GM13977 (cell line): Measurements from ENCODE around the gene TMEM184B.

Experiments
- DNase-seq: peaks from one replicate; pipeline ENCODE4 v3.0.0; 2012; ENCODE audit warnings: low spot score
- CTCF ChIP-seq: IDR thresholded peaks from 2 replicates; pipeline ENCODE4 v1.5.1; 2012; ENCODE audit warnings: mild to moderate bottlenecking, control low read depth; ENCODE audit not compliant: insufficient read depth; ENCODE audit errors: extremely low read depth, missing control alignments
- in situ Hi-C: fragments of 300-500 bp; cut with MboI; formaldehyde crosslinking; loops from one replicate; pipeline ENCODE4 v1.12.0; 2022; ENCODE audit warnings: low sequenced_read_pairs, low pct_unique_long_range_greater_than_20kb, mixed read lengths, inconsistent platforms; ENCODE audit not compliant: unreplicated experiment

TMEM184B gene

GRCh38 chr22:38246692-38247091 is 26.1 kb downstream of the TMEM184B start:
- TF ChIP-seq CTCF = no peak
- no peak for DNase-seq
- in situ Hi-C loops = no loop called here

GRCh38 chr22:38246046-38246658 is 26.7 kb downstream of the TMEM184B start:
- TF ChIP-seq CTCF = no peak
- no peak for DNase-seq
- in situ Hi-C loops = no loop called here

- TF ChIP-seq CTCF = no peak
- no peak for DNase-seq
- in situ Hi-C loops = no loop called here
Observed at GRCh38 chr22:38244106-38244505, 28.7 kb downstream of the TMEM184B start.

- in situ Hi-C loops = no loop called here
- DNase-seq = no peak
- TF ChIP-seq CTCF = no peak
Observed at GRCh38 chr22:38243007-38243765, 29.6 kb downstream of the TMEM184B start.

GRCh38 chr22:38240734-38241252 is 32.0 kb downstream of the TMEM184B start:
- in situ Hi-C loops = no loop called here
- no peak for TF ChIP-seq CTCF
- no peak for DNase-seq

GRCh38 chr22:38239101-38239761 is 33.6 kb downstream of the TMEM184B start:
- in situ Hi-C loops = no loop called here
- TF ChIP-seq CTCF = no peak
- DNase-seq = no peak
